ENCODE results near the gene ATP10D.

The ATP10D gene

DNA sequence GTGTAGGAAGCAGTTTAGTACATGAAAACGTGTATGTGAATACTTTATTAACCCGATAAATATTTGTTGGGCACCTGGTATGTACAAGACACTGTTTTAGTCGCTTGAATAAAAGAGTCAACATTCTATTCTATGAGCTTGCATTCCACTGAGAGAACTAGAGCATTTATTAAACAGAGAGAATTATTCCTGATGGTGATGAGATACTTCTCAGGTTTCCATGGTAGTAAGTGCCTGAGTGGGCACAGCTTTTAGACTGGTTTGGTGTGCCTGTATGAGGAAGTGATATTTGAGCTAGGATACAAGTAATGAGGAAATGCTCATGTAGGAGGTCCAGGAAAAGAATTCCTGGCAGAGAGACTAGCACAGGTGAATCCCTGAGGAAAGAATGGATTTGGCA lies 94.2 kb downstream of the ATP10D start:
- DNase-seq (ENCODE audit: low spot score) = no peak

DNA sequence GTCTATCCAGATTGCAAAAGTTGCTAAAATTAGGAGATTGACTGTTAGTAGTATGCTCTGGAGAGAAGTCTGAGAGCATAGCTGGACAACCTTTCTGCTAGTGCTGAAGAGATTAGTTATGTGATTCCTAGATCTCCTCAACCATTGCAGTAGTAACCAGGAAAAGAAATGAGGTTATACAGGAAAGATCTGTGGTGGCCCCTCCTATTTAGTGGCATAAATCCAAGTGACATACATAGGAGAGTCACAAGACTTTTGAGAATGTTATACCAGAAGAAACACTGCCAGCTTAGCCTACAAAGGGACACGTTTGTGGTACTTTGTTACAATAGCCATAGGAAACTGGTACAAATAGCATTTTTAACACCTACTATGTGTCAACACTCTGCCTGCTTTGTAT lies 105.2 kb downstream of the ATP10D start:
- DNase-seq (ENCODE audit: low spot score) = no peak

DNA sequence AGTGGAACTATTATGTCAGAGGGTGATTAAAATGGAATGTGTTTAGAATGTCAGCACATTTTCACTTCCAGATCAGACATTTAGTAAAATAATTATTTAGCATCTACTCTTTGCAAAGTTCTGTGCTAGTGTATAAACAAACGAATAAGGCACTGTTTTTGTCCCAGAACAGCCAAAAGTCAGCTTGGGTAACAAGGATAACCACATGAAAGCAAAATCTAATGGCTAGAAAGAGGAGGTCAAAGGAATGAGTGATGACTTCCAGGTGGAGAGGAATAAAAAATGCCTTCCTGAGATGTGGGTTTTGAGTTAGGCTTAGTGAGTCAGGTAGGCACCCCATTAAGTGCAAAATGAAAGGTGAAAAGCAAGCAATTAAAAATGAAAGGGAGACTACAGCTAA lies 112.6 kb downstream of the ATP10D start:
- DNase-seq (ENCODE audit: low spot score) = no peak

DNA sequence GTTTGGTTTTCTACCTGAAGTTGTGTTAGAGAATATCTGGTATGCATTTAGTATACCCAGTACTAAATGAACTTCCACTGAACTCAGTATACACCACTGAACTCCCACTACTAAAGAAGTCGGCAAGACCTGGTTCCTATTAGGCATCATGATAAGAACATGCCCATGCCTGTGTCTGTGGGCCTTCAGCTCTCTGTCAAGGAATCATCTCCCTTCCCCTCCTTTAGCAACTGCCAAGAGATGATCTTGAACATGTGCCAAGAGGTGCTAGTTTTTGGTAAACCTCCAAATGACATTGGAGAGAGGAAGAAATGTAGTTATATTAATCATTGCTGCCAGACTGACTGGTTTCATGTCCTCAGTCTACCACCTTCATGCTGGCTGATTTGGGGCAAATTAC lies 113.2 kb downstream of the ATP10D start:
- DNase-seq (ENCODE audit: low spot score) = no peak

DNA sequence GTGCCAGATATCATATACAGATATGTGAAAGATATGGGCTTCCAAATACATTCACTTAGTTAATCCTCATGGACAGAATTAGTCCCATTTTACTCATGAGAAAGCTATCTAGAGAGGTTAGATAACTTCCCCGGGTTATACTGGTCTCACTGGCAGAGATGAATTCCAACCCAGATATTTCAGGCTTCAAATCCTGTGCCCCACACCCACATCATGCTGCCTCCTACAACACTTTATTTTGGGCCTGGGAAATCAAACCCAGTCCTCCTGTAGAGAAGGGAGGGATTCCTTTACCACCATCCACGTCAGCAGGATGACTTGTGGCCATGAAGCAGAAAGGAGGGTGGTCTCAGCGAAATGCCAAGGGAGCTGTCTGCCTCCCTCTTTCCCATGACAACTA lies 113.8 kb downstream of the ATP10D start:
- no peak for DNase-seq (ENCODE audit: low spot score)

DNA sequence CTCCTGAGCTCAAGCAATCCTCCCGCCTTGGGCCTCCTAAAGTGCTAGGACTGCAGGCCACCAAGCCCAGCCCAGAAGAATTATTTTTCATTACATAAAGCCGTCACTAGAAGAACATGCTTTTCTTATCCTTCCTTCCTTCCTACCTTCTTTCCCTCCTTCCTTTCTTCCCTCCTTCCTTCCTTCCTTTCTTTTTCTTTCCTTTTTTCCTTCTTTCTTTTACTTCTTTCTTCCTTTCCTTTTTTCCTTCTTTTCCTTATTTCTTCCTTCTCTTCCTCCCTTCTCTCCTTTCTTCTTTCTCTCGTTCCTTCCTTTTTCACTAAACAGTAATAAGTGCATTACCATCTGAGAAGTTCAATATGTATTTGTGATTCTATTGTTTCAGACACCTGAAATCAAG lies 121.4 kb downstream of the ATP10D start:
- no peak for DNase-seq (ENCODE audit: low spot score)

DNA sequence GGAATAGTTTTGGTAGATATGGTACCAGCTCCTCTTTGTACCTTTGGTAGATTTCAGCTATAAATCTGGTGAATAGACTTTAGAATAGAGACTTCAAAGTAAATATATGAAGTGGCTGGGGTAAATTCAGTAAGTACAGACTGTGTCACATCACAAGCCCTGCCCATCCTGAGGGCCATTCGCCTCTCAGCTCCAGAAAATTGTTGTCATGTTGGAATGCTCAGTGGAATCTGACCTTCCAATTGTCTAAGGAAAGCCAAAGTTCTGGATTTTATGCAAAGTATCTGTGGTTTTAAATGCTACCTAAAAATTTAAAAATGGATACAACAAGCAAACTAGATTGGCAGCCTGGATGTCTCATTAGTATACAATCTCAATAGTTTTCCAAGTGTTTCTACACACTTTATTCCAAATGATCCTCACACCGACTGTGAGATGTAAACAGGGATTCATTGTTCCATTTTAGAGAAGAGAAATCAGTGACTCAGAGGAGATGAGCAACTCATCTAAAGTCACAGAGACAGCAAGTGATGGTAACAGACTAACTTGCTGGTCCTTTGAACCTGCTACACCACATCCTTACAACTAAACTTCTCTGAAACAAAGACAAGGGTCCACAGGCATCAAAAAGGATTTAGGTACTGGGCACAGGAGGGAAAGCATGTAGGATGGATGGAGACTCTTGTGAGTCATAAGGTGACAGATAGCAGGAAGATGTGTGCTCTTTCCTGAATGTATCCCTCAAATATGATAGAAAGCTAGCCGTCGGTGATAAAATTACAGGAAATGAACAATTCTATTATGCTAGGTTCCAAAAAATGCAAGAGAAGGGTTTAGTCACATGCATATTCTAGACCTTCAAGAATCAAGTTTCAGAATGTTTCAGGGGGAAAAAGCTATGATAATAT lies 127.3 kb downstream of the ATP10D start:
- no peak for DNase-seq (ENCODE audit: low spot score)

DNA sequence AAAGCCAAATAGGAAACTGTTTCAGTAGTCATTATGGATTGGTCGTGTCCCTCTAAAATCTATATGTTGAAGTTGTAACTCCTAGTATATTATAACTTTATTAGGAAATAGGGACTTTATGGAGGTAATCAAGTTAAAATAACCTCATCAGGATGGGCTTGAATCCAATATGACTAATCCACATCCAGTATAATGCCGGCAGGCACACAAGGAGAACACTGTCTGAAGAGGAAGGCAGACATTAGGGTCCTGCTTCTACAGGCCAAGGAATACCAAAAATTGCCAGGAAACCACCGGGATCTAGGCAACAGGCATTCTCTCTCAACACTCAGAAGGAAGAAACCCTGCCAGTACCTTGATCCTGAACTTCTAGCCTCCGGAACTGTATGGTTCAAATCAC lies 130.3 kb downstream of the ATP10D start:
- no peak for DNase-seq (ENCODE audit: low spot score)

DNA sequence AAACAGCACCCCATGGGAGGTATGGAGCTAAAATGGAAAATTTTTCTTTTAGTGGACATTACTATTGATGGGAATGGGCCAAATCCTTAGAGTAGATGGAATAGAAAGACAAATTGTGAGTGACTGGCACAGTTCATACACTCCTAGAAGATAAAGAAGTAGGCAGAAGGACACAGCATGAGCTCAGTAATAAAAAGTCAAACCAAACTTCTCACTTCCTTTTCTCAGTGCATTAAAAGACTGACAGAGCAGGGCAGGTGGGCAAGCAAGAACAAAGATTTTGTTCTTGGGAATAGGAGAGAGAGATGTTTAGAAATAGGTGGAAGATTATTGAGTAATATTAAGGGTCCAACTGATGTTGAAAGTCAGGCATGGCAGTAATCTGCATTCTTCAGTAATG lies 132.5 kb downstream of the ATP10D start:
- no peak for DNase-seq (ENCODE audit: low spot score)

DNA sequence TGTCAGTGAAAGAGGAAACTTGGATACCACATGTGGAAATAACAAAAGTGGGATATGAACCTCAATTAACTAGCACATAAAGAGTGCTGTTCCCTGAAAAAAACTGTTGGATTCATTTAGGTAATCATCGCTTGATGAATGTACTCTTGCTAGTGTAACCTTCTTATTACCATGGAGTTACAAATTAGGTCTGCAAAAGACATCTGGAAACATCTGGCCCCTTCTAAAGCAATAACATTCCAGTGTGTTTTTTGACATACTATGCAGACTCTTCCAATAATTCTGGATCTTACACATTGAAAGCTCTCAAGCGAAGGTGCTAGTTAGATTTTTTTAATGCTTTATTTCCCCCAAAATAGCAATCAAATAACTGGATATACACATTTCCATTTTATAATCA lies 134.6 kb downstream of the ATP10D start:
- no peak for DNase-seq (ENCODE audit: low spot score)

DNA sequence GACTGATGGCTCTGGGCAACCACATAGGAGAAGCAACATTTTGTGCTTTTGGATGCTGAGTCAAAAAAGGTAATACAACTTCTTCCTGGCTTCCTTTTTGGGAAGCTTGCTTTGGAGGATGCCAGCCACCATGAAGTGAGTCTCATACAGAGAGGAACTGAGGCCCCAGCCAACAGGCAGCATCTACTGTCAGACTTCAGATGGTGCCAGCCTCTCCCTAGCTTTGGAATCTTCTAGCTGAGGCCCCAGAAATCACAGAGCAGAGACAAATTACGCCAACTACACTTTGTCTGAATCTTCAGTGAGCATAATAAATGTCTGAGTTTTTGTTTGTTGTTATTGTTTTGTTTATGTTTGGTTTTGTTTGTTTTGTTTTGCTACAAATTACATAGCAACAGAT lies 136.1 kb downstream of the ATP10D start:
- no peak for DNase-seq (ENCODE audit: low spot score)

DNA sequence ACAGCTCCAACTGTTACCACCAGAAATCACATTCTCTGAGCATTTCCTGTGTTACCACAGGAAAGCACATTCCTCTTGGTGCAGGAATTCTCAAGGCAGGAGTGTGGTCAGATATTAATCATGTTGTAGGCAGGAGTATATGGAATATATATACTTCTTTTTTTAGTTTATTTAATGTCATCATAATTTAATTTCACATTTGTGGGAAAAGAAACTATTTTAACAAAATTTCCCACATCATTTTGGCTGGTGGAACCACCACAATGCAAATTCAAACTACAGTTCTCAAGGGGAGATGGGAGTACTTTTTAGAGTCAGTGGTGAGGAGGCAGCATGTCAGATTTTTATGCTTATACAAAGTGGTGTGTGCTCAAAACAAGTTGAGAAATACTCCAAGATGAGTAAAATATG lies 139.0 kb downstream of the ATP10D start:
- no peak for DNase-seq (ENCODE audit: low spot score)

DNA sequence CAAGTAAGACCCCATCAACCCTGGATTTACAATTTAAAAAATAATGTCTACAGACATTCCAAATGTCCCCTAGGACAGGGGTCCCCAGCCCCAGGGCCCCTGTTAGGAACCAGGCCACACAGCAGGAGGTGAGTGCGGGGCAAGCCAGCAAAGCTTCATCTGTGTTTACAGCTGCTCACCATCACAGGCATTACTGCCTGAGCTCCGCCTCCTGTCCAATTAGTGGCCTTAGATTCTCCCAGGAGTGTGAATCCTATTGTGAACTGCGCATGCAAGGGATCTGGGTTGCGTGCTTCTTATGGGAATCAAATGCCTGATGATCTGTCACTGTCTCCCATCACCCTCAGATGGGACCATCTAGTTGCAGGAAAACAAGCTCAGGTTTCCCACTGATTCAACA lies 146.1 kb downstream of the ATP10D start:
- DNase-seq (ENCODE audit: low spot score) = peak; percentile 74

DNA sequence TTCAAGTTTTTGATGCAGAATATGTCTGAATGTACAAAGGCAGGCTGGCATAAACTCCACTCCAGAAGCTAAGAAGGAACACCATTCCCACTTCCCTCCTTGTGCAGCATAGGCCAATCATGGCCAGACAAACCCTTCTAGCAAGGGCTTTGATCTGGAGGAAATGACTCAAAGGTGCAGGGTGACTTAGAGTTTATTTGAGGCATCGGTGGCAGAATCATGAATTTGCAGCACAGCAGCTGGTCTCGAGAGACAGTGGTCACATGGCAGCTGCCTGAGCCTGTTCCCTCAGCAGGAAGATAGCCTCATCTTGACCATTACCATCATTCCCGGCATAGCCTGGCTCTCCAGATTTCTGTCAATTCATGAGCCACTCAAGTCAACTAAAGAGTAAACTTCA lies 154.5 kb downstream of the ATP10D start:
- no peak for DNase-seq (ENCODE audit: low spot score)

DNA sequence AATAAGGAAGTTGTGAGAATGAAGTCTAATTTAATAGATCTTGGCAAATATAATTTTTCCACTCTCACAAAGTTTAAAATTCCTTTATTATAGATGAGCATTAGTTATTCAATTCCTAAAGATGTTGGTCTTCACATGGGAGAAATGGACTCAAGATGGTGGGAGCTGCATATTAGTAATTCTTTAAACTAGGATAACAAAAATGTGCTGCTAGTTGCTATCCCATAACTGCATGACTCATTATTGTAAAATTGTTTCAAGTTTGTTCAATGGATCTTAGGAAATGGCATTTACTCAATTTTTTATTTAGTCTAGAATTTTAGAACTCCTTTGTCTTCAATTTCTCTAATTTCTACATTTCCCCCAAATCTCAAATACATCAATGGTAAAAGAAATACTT lies 155.8 kb downstream of the ATP10D start:
- no peak for DNase-seq (ENCODE audit: low spot score)

DNA sequence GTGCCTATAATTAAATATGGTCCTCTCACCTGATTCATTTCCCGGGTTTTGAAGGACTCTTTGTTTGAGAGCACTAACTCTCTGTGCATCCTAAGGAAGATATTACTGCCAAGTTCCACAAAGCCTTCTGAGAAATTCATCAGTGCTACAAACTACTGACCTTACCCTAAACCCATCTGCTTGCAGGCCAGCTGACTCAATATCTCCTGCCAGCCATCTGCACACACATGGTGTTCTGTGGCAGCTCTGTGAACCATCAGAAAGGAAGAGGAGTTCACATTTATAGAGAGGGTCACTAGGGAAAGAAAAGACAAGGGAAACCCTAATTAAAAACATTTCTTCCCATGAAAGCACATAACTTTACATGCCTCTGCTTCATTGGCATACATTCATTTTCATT lies 156.7 kb downstream of the ATP10D start:
- peak; percentile 50 for DNase-seq (ENCODE audit: low spot score)

DNA sequence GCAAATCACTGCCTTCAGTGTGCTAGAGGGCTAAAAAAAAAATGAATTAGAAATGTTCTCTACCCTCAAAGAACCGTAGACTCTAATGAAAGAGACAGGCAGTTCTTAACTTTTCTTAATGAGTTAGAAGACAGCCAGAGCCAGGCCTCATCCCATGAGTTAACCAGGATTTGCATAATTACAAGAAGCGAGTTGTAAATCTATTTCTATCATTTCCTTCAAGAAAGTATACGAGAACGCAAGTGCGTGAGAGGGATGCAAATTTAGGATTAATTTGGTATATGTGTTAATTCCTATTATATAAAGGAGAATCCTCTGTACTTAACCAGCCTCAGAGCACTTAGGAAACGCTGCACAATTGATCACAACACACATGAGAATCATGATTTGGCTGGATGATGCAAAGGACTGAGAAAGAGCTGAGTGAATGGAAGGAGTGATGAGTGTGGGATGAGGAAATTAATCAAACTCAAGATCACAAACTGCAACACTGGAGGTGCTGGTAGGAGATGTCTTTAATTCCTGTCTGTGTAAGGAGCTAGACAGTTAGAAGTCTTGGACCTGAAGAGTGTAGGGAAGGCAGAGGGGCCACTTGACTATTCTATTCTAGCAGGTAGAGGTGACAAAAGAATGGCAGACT lies 157.2 kb downstream of the ATP10D start:
- no peak for DNase-seq (ENCODE audit: low spot score)

Measured in SK-N-DZ (cell line).